GM12891 (cell line): Measurements from ENCODE around the gene CASP9.
A peak's percentile ranks its signal among the peaks of the same experiment; 100 is the strongest.
"Not testable (repeated sequence)": the region's sequence is repeated elsewhere in the genome, so short reads cannot be mapped to it uniquely, and the experiment has no call there.

Experiments
- DNase-seq: peaks from one replicate; pipeline ENCODE4 v3.0.0; 2011; ENCODE audit warnings: low spot score; ENCODE audit not compliant: insufficient read length
- FAIRE-seq: peaks from 2 replicates; lab custom pipeline; 2011; peaks lifted over from hg19 to GRCh38; lab: Jason Lieb, UNC
- PAX5 ChIP-seq: IDR thresholded peaks from 2 replicates; pipeline ENCODE4 v1.6.1; 2011; ENCODE audit warnings: low read length, moderate library complexity, mild to moderate bottlenecking; ENCODE audit not compliant: insufficient read depth, severe bottlenecking
- POLR2A ChIP-seq: IDR thresholded peaks from 2 replicates; pipeline ENCODE4 v1.6.1; 2011; ENCODE audit warnings: low read depth, low read length, control low read depth
- POLR2AphosphoS5 ChIP-seq: IDR thresholded peaks from 2 replicates; pipeline ENCODE4 v1.6.1; 2011; ENCODE audit warnings: low read depth, low read length, control low read depth
- POU2F2 ChIP-seq: IDR thresholded peaks from 2 replicates; pipeline ENCODE4 v1.6.1; 2011; ENCODE audit warnings: low read depth, mild to moderate bottlenecking, control low read depth, low read length, moderate library complexity
- SPI1 ChIP-seq: IDR thresholded peaks from 2 replicates; pipeline ENCODE4 v1.6.1; 2011; ENCODE audit warnings: low read depth, low read length, control low read depth
- TAF1 ChIP-seq: IDR thresholded peaks from 2 replicates; pipeline ENCODE4 v1.6.1; 2011; ENCODE audit warnings: low read depth, low read length, control low read depth

CASP9 gene

GRCh38 chr1:15479654-15480347 lies 44.2 kb downstream of the CASP9 start:
- TF ChIP-seq POLR2A, result no peak
- TF ChIP-seq SPI1, result no peak
- no peak for TF ChIP-seq TAF1
- TF ChIP-seq POU2F2, result no peak
- TF ChIP-seq PAX5, result no peak
- no peak for TF ChIP-seq POLR2AphosphoS5
- no peak for FAIRE-seq
- DNase-seq, result no peak

GRCh38 chr1:15477646-15478212 lies 46.3 kb downstream of the CASP9 start:
- no peak for FAIRE-seq
- DNase-seq, result no peak
- TF ChIP-seq PAX5 (no peak), POU2F2 (no peak), POLR2AphosphoS5 (no peak), POLR2A (no peak), SPI1 (no peak), TAF1 (no peak)

- no peak for FAIRE-seq
- TF ChIP-seq POLR2A (no peak), POLR2AphosphoS5 (no peak)
Observed at GRCh38 chr1:15476927-15477326, 47.1 kb downstream of the CASP9 start.

GRCh38 chr1:15475752-15476314 lies 48.2 kb downstream of the CASP9 start, which contains the start of gene CELA2B:
Gene CELA2B (plus strand): TSS chr1:15476104. CDS start chr1:15476126, 22 bp downstream.
- no peak for DNase-seq
- TF ChIP-seq SPI1 (no peak), PAX5 (no peak), POLR2AphosphoS5 (no peak), POU2F2 (no peak), POLR2A (no peak), TAF1 (no peak)
- FAIRE-seq, result no peak

More at GRCh38 chr1:15476927-15477326, 47.1 kb downstream of the CASP9 start:
- no peak for DNase-seq

- FAIRE-seq (no peak), DNase-seq (no peak)
- TF ChIP-seq PAX5, result no peak
- no peak for TF ChIP-seq TAF1
- no peak for TF ChIP-seq POLR2AphosphoS5
- no peak for TF ChIP-seq POU2F2
- TF ChIP-seq POLR2A, result no peak
- no peak for TF ChIP-seq SPI1
Observed at GRCh38 chr1:15472587-15472986, 51.4 kb downstream of the CASP9 start.

- DNase-seq, FAIRE-seq: not testable (repeated sequence)
Observed at GRCh38 chr1:15471723-15472122, 52.3 kb downstream of the CASP9 start.

GRCh38 chr1:15471067-15471466 lies 52.9 kb downstream of the CASP9 start:
- FAIRE-seq, DNase-seq: not testable (repeated sequence)

GRCh38 chr1:15469821-15470448 lies 54.1 kb downstream of the CASP9 start:
- FAIRE-seq, DNase-seq: not testable (repeated sequence)

- TF ChIP-seq POLR2AphosphoS5 (no peak), SPI1 (no peak), POLR2A (no peak), TAF1 (no peak), PAX5 (no peak), POU2F2 (no peak)
- no peak for FAIRE-seq
- DNase-seq, result no peak
Observed at GRCh38 chr1:15469361-15469760, 54.7 kb downstream of the CASP9 start.

- FAIRE-seq, result no peak
- TF ChIP-seq SPI1 (0 out of 2 replicates have a peak, but pooled peaks have one; percentile 4), POLR2AphosphoS5 (no peak), POLR2A (no peak), POU2F2 (no peak), PAX5 (no peak), TAF1 (no peak)
- no peak for DNase-seq
Observed at GRCh38 chr1:15468145-15468544, 55.9 kb downstream of the CASP9 start.

GRCh38 chr1:15466955-15467625 lies 56.9 kb downstream of the CASP9 start:
- DNase-seq, FAIRE-seq: not testable (repeated sequence)
